ENCODE measurements around the gene PTPRQ.
A peak's percentile ranks its signal among the peaks of the same experiment; 100 is the strongest.

PTPRQ gene

DNA sequence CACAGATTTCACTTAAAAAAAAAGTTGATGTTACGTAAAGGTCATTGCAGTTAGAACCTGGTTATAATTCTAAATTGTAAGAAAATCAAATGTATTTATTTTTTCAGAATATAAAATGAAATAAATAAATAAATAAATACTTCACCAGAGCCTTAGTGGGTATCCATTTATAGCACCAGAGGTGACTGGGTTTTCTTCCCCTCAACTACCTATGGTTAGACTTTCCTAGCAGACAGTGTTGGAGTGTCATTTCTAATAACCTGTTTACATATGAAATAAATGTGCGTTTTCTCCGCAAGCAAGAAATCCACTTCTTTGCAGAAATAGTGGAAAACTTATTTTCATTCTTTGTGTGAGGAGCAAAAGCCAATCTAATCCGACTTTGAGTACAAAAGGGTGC lies 269.4 kb downstream of the PTPRQ start:
- H3K36me3 ChIP-seq: no peaks in the 10 kb centered on the region
- TF ChIP-seq, protein P1, sequence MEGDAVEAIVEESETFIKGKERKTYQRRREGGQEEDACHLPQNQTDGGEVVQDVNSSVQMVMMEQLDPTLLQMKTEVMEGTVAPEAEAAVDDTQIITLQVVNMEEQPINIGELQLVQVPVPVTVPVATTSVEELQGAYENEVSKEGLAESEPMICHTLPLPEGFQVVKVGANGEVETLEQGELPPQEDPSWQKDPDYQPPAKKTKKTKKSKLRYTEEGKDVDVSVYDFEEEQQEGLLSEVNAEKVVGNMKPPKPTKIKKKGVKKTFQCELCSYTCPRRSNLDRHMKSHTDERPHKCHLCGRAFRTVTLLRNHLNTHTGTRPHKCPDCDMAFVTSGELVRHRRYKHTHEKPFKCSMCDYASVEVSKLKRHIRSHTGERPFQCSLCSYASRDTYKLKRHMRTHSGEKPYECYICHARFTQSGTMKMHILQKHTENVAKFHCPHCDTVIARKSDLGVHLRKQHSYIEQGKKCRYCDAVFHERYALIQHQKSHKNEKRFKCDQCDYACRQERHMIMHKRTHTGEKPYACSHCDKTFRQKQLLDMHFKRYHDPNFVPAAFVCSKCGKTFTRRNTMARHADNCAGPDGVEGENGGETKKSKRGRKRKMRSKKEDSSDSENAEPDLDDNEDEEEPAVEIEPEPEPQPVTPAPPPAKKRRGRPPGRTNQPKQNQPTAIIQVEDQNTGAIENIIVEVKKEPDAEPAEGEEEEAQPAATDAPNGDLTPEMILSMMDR (IDR thresholded peaks at IDR 0.05): no peak
- H3K27ac ChIP-seq: no peak overlapping the region
- no peaks in the 10 kb centered on the region for H3K4me1 ChIP-seq
- H3K27me3 ChIP-seq: peaks cover 0 to 27% of the 10 kb centered on the region in 2 donors
- no peak for DNase-seq
- intact Hi-C loops (cut with DNase I; ENCODE audit: low total_unique reads): no loop called here
- no peak overlapping the region for H3K4me3 ChIP-seq
- H3K9me3 ChIP-seq: no peaks in the 10 kb centered on the region

DNA sequence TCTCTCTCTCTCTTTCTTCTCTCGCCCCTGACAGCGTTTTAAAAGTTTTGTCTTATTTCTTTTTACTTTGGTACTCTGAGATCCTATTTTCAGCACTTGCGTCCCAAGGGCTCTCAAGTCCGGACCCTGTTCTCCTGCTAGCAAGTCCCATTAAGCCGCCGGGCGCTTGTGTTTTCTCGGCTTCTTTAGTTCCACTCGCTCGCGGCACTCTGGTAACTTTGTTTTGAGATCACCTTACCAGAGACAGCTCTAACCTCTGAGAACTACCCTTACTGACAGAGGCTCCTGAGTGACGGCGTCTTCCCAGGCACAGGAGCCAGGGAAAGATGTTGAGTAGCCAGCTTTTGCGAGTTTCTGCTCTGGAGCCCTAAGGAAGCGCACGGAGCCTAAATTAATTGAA lies 270.0 kb downstream of the PTPRQ start:
- DNase-seq: no peak
- H3K36me3 ChIP-seq: no peaks in the 10 kb centered on the region
- H3K4me1 ChIP-seq: no peaks in the 10 kb centered on the region
- peaks cover 0 to 22% of the 10 kb centered on the region in 2 donors for H3K27me3 ChIP-seq
- no peak overlapping the region for H3K27ac ChIP-seq
- TF ChIP-seq, protein P1 (IDR thresholded peaks at IDR 0.05): no peak
- intact Hi-C loops (cut with DNase I; ENCODE audit: low total_unique reads): no loop called here
- no peaks in the 10 kb centered on the region for H3K9me3 ChIP-seq
- H3K4me3 ChIP-seq: peak overlapping the region in 1 of 2 donors; percentile 10

DNA sequence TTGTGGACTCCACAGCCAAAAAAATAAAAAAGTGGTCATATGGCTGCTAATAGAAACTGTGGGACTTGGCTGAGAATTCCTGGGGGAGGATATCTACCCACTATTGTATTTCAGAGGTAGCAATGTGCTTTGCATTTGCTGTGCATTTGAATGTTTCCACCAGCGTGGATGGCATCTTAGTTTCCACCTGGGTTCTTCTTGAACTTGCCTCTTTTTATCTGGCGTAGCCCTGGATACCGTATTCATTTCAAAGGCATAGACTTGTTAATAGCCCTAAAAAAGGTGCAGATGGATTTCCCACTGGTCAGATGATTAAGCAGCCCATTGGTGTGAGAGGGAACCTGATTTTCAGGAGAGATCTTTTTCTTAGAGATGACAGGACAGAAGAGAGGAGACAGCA lies 270.8 kb downstream of the PTPRQ start:
- Histone ChIP-seq H3K4me3 (no peak overlapping the region), H3K9me3 (no peaks in the 10 kb centered on the region), H3K27me3 (peaks cover 0 to 19% of the 10 kb centered on the region in 2 donors), H3K36me3 (no peaks in the 10 kb centered on the region), H3K27ac (no peak overlapping the region), H3K4me1 (no peaks in the 10 kb centered on the region)
- TF ChIP-seq, protein P1 (IDR thresholded peaks at IDR 0.05): no peak
- no peak for DNase-seq
- intact Hi-C loops (cut with DNase I; ENCODE audit: low total_unique reads): no loop called here

DNA sequence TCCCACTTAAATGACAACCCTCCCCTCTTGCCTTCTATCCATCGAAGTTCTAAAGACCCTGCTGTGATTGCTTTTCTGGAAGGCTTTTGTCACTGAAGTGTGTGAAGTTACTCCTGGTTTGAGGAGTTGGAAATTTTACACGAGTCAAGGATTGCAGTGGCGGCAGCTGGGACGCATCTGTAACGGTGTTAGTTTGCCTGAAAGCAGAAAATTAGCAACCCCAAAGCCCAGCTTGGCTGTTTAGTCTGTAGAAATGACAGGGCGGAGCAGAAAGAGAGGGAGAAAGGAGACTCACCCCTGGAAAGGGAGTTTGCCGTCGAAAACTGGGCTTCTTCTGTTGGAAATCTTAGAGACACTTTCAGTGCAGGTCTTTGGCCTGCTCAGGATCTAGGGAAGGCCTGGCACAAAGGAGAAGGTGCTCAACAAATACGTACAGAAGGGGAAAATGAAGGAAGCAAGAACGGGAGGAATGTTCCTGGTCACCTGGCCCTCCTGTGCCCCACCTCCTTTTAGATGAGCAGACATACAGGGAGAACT lies 271.7 kb downstream of the PTPRQ start:
- intact Hi-C loops (cut with DNase I; ENCODE audit: low total_unique reads): no loop called here
- Histone ChIP-seq H3K36me3 (no peaks in the 10 kb centered on the region), H3K9me3 (no peaks in the 10 kb centered on the region), H3K4me1 (no peaks in the 10 kb centered on the region), H3K27me3 (peaks cover 0 to 15% of the 10 kb centered on the region in 2 donors), H3K4me3 (no peak overlapping the region), H3K27ac (no peak overlapping the region)
- DNase-seq: no peak
- TF ChIP-seq, protein P1 (IDR thresholded peaks at IDR 0.05): no peak

DNA sequence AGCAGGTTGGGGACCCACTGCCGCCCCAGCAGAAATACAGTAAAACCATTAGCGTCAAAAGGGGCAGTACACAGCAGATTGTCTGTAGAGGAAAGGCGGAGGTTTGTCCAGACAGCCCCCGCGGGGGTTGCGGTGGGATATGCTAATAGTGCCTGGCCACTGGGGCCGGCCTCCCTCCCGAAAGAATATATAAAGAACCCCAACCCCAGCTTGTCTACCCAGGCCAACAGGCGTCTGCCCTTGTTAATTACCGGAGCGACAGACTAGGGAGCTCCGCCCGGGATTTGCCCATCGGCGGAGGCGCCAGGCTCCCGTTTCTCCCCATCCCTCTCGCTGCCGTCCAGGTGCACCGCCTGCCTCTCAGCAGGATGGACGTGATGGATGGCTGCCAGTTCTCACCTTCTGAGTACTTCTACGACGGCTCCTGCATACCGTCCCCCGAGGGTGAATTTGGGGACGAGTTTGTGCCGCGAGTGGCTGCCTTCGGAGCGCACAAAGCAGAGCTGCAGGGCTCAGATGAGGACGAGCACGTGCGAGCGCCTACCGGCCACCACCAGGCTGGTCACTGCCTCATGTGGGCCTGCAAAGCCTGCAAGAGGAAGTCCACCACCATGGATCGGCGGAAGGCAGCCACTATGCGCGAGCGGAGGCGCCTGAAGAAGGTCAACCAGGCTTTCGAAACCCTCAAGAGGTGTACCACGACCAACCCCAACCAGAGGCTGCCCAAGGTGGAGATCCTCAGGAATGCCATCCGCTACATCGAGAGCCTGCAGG lies 272.8 kb downstream of the PTPRQ start, which contains the start of gene MYF5:
Gene MYF5, plus strand, starts transcription at position 217 of the 774 bp plus-strand sequence. Its CDS starts 152 bp downstream, at position 369.
- no peak for DNase-seq
- peaks cover 0 to 15% of the 10 kb centered on the region in 2 donors for H3K27me3 ChIP-seq
- no peak within 1 kb of the TSS for H3K27ac ChIP-seq
- intact Hi-C loops (cut with DNase I; ENCODE audit: low total_unique reads): no loop called here
- H3K4me3 ChIP-seq: no peak within 1 kb of the TSS
- no peaks in the 10 kb centered on the region for H3K36me3 ChIP-seq
- no peaks in the 10 kb centered on the region for H3K4me1 ChIP-seq
- TF ChIP-seq, protein P1 (IDR thresholded peaks at IDR 0.05): no peak
- no peaks in the 10 kb centered on the region for H3K9me3 ChIP-seq
